HEK293 (cell line): ENCODE results near the gene KLHDC4.

Source experiments
- CTCF ChIA-PET: fragments of 350-600 bp; formaldehyde crosslinking; extraction: SDS; loops from one replicate; lab custom pipeline; 2021; ENCODE audit warnings: antibody characterized with exemption; lab: Yijun Ruan, JAX
- POLR2A ChIA-PET: fragments of 300-600 bp; formaldehyde crosslinking; extraction: SDS; loops from one replicate; lab custom pipeline; 2020; ENCODE audit warnings: antibody characterized with exemption, inconsistent platforms; lab: Yijun Ruan, JAX
- H3K27ac ChIP-seq: fragments of 200-500 bp; sonication (Bioruptor generic); 2 replicates; pipeline ENCODE4 v1.5.1; 2014; ENCODE audit warnings: low read depth, low read length, control low read depth, inconsistent platforms; ENCODE audit errors: extremely low read depth
- H3K36me3 ChIP-seq, 2 experiments: fragments of 200-500 bp in 1 of 2; sonication (Bioruptor generic) in 1 of 2; 1 replicate in 1 of 2; 2 replicates in 1 of 2; pipeline ENCODE4 v1.5.1; 2014 to 2017; ENCODE audit warnings: inconsistent platforms in 2 of 2, low read length in 2 of 2; ENCODE audit not compliant: control insufficient read depth in 2 of 2, insufficient read depth in 1 of 2
- H3K4me1 ChIP-seq: fragments of 200-500 bp; sonication (Bioruptor generic); 2 replicates; pipeline ENCODE4 v1.5.1; 2014; ENCODE audit warnings: mild to moderate bottlenecking, low read length, inconsistent platforms; ENCODE audit not compliant: control insufficient read depth, insufficient read depth
- H3K4me3 ChIP-seq: 2 replicates; pipeline ENCODE4 v1.5.1; 2011; ENCODE audit warnings: low read depth, mild to moderate bottlenecking, control low read depth, low read length, moderate library complexity
- H3K9me3 ChIP-seq: fragments of 200-500 bp; sonication (Bioruptor generic); 2 replicates; pipeline ENCODE4 v1.5.1; 2014; ENCODE audit warnings: low read depth, low read length, inconsistent platforms; ENCODE audit not compliant: control insufficient read depth, insufficient read depth
- OSR2 ChIP-seq: fragments of 450-650 bp; formaldehyde crosslinking; IDR thresholded peaks from 2 replicates; pipeline ENCODE4 v1.5.1; 2016; ENCODE audit warnings: missing biosample characterization, missing genetic modification characterization
- ZBTB1 ChIP-seq: fragments of 450-650 bp; formaldehyde crosslinking; IDR thresholded peaks from 2 replicates; pipeline ENCODE4 v1.5.1; 2016; ENCODE audit warnings: missing biosample characterization, missing genetic modification characterization
- ZBTB20 ChIP-seq: fragments of 450-650 bp; formaldehyde crosslinking; IDR thresholded peaks from 2 replicates; pipeline ENCODE4 v1.5.1; 2016; ENCODE audit warnings: missing biosample characterization, missing genetic modification characterization
- ZBTB8A ChIP-seq: fragments of 450-650 bp; formaldehyde crosslinking; IDR thresholded peaks from 2 replicates; pipeline ENCODE4 v1.5.1; 2016; ENCODE audit warnings: missing biosample characterization, missing genetic modification characterization
- ZEB2 ChIP-seq: fragments of 450-650 bp; formaldehyde crosslinking; IDR thresholded peaks from 2 replicates; pipeline ENCODE4 v1.5.1; 2016; ENCODE audit warnings: missing biosample characterization, missing genetic modification characterization
- ZNF114 ChIP-seq: fragments of 450-650 bp; formaldehyde crosslinking; IDR thresholded peaks from 2 replicates; pipeline ENCODE4 v1.5.0; 2017; ENCODE audit warnings: missing biosample characterization, missing genetic modification characterization
- ZNF169 ChIP-seq: fragments of 450-650 bp; formaldehyde crosslinking; IDR thresholded peaks from 2 replicates; pipeline ENCODE4 v1.5.1; 2016; ENCODE audit warnings: missing biosample characterization, missing genetic modification characterization
- ZNF174 ChIP-seq: fragments of 450-650 bp; formaldehyde crosslinking; IDR thresholded peaks from 2 replicates; pipeline ENCODE4 v1.5.0; 2017; ENCODE audit warnings: missing biosample characterization, mild to moderate bottlenecking, missing genetic modification characterization
- ZNF19 ChIP-seq: fragments of 450-650 bp; formaldehyde crosslinking; IDR thresholded peaks from 2 replicates; pipeline ENCODE4; 2016; ENCODE audit warnings: missing biosample characterization, missing genetic modification characterization, low read depth
- ZNF354C ChIP-seq: fragments of 450-650 bp; formaldehyde crosslinking; IDR thresholded peaks from 2 replicates; pipeline ENCODE4 v1.5.1; 2016; ENCODE audit warnings: missing biosample characterization, missing genetic modification characterization, low read depth, borderline replicate concordance
- ZNF362 ChIP-seq: fragments of 450-650 bp; formaldehyde crosslinking; IDR thresholded peaks from 2 replicates; pipeline ENCODE4 v1.5.1; 2016; ENCODE audit warnings: missing biosample characterization, missing genetic modification characterization
- ZNF391 ChIP-seq: fragments of 450-650 bp; formaldehyde crosslinking; IDR thresholded peaks from 2 replicates; pipeline ENCODE4 v1.5.1; 2016; ENCODE audit warnings: low read depth, missing biosample characterization, missing genetic modification characterization, borderline replicate concordance
- ZNF423 ChIP-seq: fragments of 450-650 bp; formaldehyde crosslinking; IDR thresholded peaks from 2 replicates; pipeline ENCODE4 v1.5.1; 2016; ENCODE audit warnings: missing biosample characterization, missing genetic modification characterization
- ZNF521 ChIP-seq: fragments of 450-650 bp; formaldehyde crosslinking; IDR thresholded peaks from 2 replicates; pipeline ENCODE4 v1.5.1; 2017; ENCODE audit warnings: missing biosample characterization, mild to moderate bottlenecking, missing genetic modification characterization
- ZNF529 ChIP-seq: fragments of 450-650 bp; formaldehyde crosslinking; IDR thresholded peaks from 2 replicates; pipeline ENCODE4 v1.5.1; 2017; ENCODE audit warnings: missing genetic modification characterization, missing biosample characterization; ENCODE audit not compliant: insufficient replicate concordance
- ZNF549 ChIP-seq: fragments of 450-650 bp; IDR thresholded peaks from 2 replicates; pipeline ENCODE4 v1.5.1; 2018; ENCODE audit warnings: missing biosample characterization, missing genetic modification characterization, mild to moderate bottlenecking, inconsistent platforms, moderate library complexity
- ZNF654 ChIP-seq: fragments of 450-650 bp; formaldehyde crosslinking; IDR thresholded peaks from 2 replicates; pipeline ENCODE4 v1.5.1; 2016; ENCODE audit warnings: low read depth, missing biosample characterization, missing genetic modification characterization
- ZNF747 ChIP-seq: fragments of 450-650 bp; formaldehyde crosslinking; IDR thresholded peaks from 2 replicates; pipeline ENCODE4 v1.5.1; 2016; ENCODE audit warnings: missing biosample characterization, missing genetic modification characterization
- ZNF776 ChIP-seq: fragments of 450-650 bp; formaldehyde crosslinking; IDR thresholded peaks from 2 replicates; pipeline ENCODE4 v1.5.0; 2017; ENCODE audit warnings: missing biosample characterization, missing genetic modification characterization, borderline replicate concordance
- ZNF791 ChIP-seq: fragments of 450-650 bp; formaldehyde crosslinking; IDR thresholded peaks from 2 replicates; pipeline ENCODE4 v1.5.1; 2016; ENCODE audit warnings: missing biosample characterization, missing genetic modification characterization
- ZNF843 ChIP-seq: fragments of 450-650 bp; formaldehyde crosslinking; IDR thresholded peaks from 2 replicates; pipeline ENCODE4 v1.5.1; 2016; ENCODE audit warnings: missing biosample characterization, missing genetic modification characterization
- TF ChIP-seq, protein P1 (sequence below): fragments of 450-650 bp; formaldehyde crosslinking; IDR thresholded peaks from 2 replicates; pipeline ENCODE4 v1.5.1; 2016; ENCODE audit warnings: missing biosample characterization, missing genetic modification characterization
- TF ChIP-seq, protein P2 (sequence below): fragments of 450-650 bp; formaldehyde crosslinking; IDR thresholded peaks from 2 replicates; pipeline ENCODE4 v1.5.1; 2017; ENCODE audit warnings: missing biosample characterization, mild to moderate bottlenecking, missing genetic modification characterization, moderate library complexity

Gene KLHDC4

DNA sequence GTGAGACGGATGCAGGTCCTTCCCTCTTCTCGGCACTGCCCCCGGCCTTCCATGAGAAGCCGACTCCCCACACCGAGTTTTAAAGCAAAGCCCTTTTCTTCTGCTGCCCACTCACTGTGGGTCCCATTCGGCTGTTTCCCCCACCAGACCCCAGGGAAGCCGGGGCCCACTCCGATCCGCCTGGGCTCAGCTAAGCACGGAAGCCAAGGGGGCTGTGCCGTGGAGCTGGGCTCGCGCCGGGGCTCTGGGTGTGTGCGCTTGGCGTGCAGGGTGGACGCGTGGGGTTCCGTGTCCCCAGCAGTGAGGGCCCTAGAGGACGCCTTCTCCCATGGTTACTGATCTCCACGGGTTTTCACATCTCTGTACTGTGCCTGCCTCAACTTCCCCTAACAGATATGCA lies 68.5 kb downstream of the KLHDC4 start:
- Histone ChIP-seq H3K27ac (no peak overlapping the region), H3K36me3 (peaks cover 0 to 75% of the 10 kb centered on the region in 2 experiments; a peak in 1 of 3 replicates), H3K4me3 (no peak overlapping the region), H3K9me3 (no peaks in the 10 kb centered on the region), H3K4me1 (no peaks in the 10 kb centered on the region)
- TF ChIP-seq ZNF169 (tag by site-specific recombination) (no peak), ZNF354C (no peak), ZBTB20 (tag by site-specific recombination) (no peak), OSR2 (tag by site-specific recombination) (no peak), ZBTB8A (tag by site-specific recombination) (no peak), ZNF423 (tag by site-specific recombination) (no peak)
- TF ChIP-seq, protein P1, sequence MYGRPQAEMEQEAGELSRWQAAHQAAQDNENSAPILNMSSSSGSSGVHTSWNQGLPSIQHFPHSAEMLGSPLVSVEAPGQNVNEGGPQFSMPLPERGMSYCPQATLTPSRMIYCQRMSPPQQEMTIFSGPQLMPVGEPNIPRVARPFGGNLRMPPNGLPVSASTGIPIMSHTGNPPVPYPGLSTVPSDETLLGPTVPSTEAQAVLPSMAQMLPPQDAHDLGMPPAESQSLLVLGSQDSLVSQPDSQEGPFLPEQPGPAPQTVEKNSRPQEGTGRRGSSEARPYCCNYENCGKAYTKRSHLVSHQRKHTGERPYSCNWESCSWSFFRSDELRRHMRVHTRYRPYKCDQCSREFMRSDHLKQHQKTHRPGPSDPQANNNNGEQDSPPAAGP (tag by site-specific recombination) = no peak
- POLR2A ChIA-PET = interaction anchor here (1.0 kb wide), 1 partner anchor 68 kb away, joined by 3 read pairs; the partner anchor contains the start of gene KLHDC4
- CTCF ChIA-PET = no interaction called here

GRCh38 chr16:87696726-87697125 lies 69.1 kb downstream of the KLHDC4 start:
- POLR2A ChIA-PET = interaction anchor here (1.0 kb wide), 1 partner anchor 69 kb away, joined by 3 read pairs; the partner anchor contains the start of gene KLHDC4
- no peak overlapping the region for H3K4me3 ChIP-seq

DNA sequence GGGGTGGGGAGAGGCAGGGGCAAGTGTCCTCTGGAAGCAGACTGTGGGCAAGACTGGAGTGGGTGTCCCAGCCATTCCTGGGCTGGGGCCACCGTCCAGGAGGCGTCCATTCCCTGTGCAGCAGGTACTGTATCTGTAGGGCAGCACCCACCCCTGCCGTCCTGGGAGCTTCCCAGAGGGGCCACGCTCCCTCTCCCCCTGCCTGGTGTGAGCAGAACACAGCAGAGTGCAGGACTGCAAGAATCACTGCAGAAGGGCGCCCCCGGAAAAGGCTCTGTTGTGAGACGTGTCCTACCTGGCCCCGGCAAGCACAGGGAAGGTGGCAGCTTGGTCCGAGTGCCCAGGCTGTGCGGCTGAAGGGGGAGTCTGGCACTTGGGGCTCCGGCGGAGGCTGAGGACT lies 70.3 kb downstream of the KLHDC4 start:
- H3K9me3 ChIP-seq = no peaks in the 10 kb centered on the region

More at GRCh38 chr16:87696726-87697125, 69.1 kb downstream of the KLHDC4 start:
- no peak overlapping the region for H3K27ac ChIP-seq
- H3K36me3 ChIP-seq = peaks cover 0 to 70% of the 10 kb centered on the region in 2 experiments; a peak in 1 of 3 replicates
- CTCF ChIA-PET = no interaction called here
- H3K4me1 ChIP-seq = no peaks in the 10 kb centered on the region
- TF ChIP-seq ZNF776 (tag by site-specific recombination) (no peak), ZNF521 (tag by site-specific recombination) (no peak), ZBTB1 (tag by site-specific recombination) (no peak)
- TF ChIP-seq, protein P2, sequence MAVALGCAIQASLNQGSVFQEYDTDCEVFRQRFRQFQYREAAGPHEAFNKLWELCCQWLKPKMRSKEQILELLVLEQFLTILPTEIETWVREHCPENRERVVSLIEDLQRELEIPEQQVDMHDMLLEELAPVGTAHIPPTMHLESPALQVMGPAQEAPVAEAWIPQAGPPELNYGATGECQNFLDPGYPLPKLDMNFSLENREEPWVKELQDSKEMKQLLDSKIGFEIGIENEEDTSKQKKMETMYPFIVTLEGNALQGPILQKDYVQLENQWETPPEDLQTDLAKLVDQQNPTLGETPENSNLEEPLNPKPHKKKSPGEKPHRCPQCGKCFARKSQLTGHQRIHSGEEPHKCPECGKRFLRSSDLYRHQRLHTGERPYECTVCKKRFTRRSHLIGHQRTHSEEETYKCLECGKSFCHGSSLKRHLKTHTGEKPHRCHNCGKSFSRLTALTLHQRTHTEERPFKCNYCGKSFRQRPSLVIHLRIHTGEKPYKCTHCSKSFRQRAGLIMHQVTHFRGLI (tag by site-specific recombination) = 0 out of 2 replicates have a peak, but pooled peaks have one; percentile 33
- TF ChIP-seq, protein P1 (tag by site-specific recombination) = no peak
- H3K9me3 ChIP-seq = no peaks in the 10 kb centered on the region

GRCh38 chr16:87694441-87695125 lies 71.2 kb downstream of the KLHDC4 start:
- H3K27ac ChIP-seq = no peak overlapping the region
- no peaks in the 10 kb centered on the region for H3K9me3 ChIP-seq
- no peaks in the 10 kb centered on the region for H3K4me1 ChIP-seq
- peaks cover 0 to 55% of the 10 kb centered on the region in 2 experiments; a peak in 1 of 3 replicates for H3K36me3 ChIP-seq
- TF ChIP-seq ZBTB8A (tag by site-specific recombination) (no peak), ZNF843 (no peak), ZNF19 (tag by site-specific recombination) (no peak), ZNF114 (tag by site-specific recombination) (no peak), ZNF362 (tag by site-specific recombination) (no peak), ZNF791 (tag by site-specific recombination) (no peak), ZNF174 (tag by site-specific recombination) (no peak), ZNF549 (no peak), ZEB2 (tag by site-specific recombination) (no peak)
- CTCF ChIA-PET = interaction anchor here (0.6 to 1.6 kb wide), 4 partner anchors 8 to 177 kb away, joined by 3 to 4 read pairs (median 4); no protein-coding TSS in a partner anchor
- no peak overlapping the region for H3K4me3 ChIP-seq
- POLR2A ChIA-PET = no interaction called here

More for the DNA sequence above, 70.3 kb downstream of the KLHDC4 start:
- no peak overlapping the region for H3K27ac ChIP-seq
- TF ChIP-seq ZNF529 (tag by site-specific recombination) (no peak), ZBTB8A (tag by site-specific recombination) (no peak), ZNF654 (tag by site-specific recombination) (no peak), ZNF391 (tag by site-specific recombination) (no peak), ZNF747 (tag by site-specific recombination) (no peak)
- ChIA-PET CTCF (interaction anchor here (0.6 to 0.7 kb wide), 2 partner anchors 84 to 620 kb away, joined by 3 read pairs; no protein-coding TSS in a partner anchor), POLR2A (no interaction called here)
- no peak overlapping the region for H3K4me3 ChIP-seq
- peaks cover 0 to 60% of the 10 kb centered on the region in 2 experiments; a peak in 1 of 3 replicates for H3K36me3 ChIP-seq
- no peaks in the 10 kb centered on the region for H3K4me1 ChIP-seq
